HG03108 (cell line): Measurements from ENCODE around the gene BCAS4.
"Not testable (repeated sequence)": the region's sequence is repeated elsewhere in the genome, so short reads cannot be mapped to it uniquely, and the experiment has no call there.

Experiments used
- ATAC-seq: cut with Tn5 transposase; IDR thresholded peaks from one replicate; pipeline ENCODE4 v1.9.1; 2021; ENCODE audit warnings: moderate library complexity; ENCODE audit not compliant: unreplicated experiment

BCAS4 gene

DNA sequence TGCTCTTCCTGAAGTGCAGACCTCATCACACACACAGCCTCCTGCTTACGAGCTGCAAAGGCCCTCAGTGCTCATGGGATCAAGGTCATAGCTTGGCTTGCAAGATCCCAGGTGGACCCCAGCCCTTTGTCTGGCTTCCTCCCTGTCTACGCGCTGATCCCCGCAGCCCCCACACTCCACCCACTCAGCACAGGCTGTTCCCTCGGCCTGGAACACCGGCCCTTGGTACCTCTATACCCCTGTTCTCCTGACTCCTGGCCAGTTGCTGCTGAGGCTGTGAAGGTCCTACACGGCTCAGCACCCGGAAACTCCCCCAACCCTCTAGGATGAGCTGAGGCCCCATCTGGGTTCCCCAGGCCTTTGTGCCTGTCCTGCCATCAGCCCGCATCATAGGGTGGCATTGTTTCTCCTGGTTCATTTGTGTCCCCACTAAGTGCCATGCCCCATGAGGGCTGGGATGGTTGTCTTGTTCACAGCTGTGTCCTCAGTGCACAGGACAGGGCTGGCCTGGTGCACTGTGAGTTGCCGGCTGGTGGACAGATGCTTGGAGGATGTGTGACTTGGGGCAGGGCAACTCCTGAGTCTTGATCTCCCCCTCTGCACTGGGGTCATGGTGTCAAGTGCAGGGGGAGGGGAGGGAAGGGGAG is 79.4 kb downstream of the BCAS4 start:
- no peak for ATAC-seq

DNA sequence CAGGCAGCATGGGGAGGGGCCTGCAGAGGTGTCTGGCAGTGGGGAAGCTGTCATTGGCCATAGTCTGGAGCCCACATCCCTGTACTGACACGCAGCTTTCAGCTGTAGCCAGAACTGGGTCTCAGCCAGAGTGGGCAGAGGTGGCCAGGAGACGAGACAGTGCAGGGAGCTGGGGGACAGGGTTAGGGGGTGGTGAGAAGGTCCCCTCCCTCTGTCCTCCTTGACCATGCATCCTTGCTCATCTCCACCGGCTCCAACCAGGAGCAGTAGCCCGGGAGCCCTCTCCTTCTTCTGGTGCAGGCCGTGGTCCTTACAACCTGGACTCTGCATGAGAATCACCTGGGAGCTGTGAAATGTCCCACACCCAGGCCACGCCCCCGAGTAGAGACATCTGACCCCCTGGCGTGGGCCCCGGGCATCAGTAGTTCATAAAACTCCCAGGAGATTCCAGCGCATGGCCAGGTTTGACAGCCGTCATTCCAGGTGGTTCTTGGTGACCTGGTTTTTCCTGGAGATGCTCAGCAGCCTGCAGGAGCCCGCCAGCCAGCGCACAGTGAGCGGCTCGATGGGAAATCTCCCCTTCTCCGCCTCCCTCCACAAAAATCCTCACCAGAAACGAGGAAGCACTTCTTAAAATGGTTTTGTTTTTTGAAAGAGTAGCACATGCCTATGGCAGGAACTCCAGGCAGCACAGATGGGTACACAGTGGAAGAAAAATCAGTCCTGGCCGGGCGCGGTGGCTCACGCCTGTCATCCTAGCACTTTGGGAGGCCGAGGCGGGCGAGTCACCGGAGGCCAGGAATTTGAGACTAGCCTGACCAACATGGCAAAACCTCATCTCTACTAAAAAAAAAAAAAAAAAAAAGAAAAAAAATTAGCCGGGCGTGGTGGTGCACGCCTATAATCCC is 80.2 kb downstream of the BCAS4 start:
- ATAC-seq, result no peak

DNA sequence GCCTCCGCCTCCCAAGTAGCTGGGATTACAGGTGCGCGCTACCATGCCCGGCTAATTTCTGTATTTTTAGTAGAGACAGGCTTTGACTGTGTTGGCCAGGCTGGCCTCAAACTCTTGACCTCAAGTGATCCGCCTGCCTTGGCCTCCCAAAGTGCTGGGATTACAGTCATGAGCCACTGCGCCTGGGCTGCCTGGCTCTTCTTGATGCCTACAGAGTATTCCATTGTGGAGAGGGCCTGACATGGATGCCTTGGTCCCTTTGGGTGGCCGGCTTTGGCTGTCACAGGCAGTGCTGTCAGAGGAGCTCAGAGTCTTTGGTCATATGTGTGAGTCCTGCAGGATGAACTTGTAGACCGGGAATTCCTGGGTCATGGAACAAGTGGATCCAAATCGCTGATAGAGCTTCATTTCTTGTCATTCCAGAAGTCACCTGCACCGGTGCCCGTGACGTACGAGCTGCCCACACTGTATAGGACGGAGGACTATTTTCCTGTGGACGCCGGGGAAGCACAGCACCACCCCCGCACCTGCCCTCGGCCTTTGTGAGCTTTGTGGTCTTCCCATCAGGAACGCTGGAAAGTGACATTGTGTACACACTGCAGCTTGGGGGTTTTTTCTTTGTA is 81.3 kb downstream of the BCAS4 start:
- ATAC-seq, result no peak

DNA sequence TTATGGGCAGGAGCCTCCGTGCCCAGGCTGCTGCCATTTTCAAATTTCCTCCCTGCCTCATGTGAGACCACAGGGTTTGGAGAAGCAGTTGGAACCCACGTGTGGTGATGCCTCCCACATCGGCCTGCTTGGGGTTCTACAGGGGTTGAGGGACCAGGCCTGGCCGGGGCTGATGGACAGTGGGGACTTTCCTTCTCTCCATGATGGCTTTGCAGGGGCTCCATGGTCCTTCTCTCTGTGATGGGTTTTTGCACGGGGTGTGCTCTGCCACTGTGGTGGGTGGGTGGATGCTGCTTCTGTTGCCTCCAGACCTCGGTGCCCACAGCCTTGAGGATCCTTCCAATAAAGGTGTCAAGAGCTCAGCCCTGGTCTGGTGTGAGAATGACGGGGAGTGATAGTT is 82.0 kb downstream of the BCAS4 start:
- no peak for ATAC-seq

DNA sequence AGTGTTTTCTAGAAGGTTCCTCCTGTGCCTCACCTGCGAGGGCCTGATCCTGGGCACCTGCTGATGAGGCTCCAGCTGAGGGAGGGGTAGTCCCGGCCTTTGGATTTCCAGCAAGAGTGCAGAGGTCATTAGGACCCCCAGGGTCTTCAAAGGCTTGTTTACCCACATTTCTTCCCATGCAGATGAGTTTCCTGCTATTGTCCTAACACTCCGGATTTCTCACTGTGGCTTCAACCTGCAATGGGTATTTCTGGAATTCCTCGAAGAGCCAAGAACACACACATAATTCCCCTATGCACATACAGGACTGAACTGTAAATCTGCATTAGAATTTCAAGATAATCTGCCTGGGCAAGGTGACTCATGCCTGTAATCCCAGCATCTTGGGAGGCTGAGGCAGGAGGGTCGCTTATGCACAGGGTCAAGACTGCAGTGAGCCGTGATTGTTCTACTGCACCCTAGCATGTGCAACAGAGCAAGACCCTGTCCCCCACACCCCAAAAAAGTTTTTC is 82.4 kb downstream of the BCAS4 start:
- ATAC-seq, result no peak

DNA sequence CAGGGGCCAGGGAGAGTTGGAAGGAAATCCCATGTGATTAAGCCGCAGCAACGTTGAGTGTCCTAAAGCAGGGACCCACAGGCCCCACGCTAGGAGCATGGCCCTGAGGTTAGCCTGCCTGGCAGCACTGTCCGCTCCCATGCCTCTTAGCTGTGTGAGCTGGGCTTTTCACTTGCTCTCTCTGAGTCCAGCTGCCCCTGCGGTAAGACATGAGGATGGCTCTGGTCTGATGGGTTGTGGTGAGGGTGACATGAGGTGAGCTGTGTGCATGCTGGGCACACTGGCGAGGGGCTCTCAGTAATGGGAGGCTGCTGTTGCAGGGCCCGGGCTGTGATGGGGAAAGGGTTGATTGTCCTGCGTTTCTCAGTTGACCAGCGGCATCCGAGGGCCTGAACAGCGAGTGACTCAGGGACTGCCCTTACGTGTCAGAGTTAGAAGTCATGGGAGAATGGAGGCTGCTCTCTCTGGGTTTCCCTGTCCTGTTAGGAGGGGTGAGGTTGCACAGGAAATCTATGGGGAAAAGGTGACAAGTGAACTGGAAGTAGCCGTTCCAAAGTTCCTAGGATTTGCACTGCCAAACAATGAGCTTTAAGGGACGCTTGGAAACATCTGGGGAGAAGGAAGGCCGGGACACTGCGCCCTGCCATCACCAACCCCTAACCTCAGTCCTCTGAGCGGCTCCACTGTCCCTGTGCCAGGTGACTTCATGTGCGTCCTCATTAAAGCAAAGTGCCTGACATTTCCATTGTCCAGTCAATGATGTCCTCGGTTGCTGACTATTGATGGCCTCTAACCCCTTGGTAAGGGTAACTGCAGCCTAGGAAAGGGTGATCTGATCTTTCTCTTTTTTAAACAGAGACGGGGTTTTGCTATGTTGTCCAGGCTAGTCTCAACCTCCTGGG is 85.0 kb downstream of the BCAS4 start:
- ATAC-seq, result no peak

DNA sequence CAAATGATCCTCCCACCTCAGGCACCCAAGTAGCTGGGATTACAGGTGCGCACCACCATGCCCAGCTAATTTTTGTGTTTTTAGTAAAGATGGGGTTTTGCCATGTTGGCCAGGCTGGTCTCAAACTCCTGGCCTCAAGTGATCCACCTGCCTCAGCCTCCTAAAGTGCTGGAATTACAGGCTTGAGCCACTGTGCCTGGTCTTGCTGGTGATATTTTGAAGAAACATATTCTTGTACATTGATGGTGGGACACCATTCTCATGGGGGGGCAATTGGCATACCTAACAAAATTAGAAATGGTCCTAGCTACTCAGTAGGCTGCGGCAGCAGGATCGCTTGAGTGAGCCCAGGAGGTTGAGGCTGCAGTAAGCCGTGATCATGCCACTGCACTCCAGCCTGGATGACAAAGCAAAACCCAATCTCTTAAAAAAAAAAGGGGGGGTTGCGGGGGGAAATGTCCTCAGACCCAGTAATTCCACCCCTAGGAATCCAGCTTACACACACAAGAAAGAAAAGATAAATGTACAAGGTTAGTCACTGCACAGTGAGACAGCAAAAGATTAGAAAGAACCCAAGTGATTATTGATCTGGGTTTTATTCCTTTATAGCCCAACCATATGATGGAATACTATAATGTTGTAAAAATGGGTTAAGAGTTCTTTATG is 87.0 kb downstream of the BCAS4 start:
- not testable (repeated sequence) for ATAC-seq

DNA sequence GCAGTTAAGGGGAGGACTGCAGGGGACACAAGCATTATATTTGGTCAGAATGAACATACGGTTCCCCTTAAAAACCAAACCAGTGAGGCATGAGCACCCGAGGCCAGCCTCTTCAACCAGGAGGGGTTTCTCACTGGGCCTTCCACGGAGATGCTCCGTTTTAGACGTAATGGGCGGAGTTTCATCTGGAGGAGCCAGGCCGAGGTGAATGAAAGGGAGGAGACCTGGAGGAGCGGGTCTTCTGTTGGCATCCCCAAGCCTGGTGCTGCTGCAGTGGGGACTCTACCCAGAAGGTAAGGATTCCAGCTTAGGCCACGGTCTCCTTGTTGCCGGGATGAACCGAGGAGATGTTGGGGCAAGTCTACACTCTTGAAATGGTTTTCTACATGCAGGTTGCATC is 89.0 kb downstream of the BCAS4 start:
- no peak for ATAC-seq

DNA sequence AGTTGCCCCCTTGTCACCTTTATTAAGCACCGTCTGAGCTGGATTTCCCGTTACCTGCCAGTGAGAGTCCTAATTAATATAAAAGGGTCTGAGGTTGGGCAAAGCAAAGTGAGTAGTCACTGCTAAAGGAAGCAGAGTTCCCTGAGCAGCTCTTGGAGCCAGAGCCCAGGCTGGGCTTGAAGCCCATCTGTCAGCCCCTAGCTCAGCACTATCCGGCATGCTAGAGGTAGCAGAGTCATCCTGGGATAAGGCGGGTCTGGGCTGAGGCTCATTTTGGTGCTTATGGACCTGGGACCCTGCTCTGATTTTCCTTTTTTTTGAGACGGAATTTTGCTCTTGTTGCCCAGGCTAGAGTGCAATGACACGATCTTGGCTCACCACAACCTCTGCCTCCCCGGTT is 90.2 kb downstream of the BCAS4 start:
- ATAC-seq, result no peak

DNA sequence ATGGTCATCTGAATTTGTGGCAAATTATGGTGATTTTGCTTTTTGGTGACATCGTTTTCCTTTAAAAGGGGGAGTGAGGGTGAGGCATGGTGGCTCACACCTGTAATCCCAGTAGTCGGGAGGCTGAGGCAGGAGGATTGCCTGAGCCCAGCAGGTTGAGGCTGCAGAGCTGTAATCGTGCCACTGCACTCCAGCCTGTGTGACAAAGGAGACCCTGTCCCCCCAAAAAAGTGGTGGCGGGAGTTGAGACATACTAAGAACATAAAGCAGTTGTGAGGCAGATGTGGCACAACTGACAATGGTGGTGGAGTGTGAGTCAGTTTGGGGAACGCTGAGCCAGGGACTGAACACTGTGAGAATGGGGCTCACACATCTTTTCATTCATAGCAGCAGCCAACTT is 90.9 kb downstream of the BCAS4 start:
- no peak for ATAC-seq

DNA sequence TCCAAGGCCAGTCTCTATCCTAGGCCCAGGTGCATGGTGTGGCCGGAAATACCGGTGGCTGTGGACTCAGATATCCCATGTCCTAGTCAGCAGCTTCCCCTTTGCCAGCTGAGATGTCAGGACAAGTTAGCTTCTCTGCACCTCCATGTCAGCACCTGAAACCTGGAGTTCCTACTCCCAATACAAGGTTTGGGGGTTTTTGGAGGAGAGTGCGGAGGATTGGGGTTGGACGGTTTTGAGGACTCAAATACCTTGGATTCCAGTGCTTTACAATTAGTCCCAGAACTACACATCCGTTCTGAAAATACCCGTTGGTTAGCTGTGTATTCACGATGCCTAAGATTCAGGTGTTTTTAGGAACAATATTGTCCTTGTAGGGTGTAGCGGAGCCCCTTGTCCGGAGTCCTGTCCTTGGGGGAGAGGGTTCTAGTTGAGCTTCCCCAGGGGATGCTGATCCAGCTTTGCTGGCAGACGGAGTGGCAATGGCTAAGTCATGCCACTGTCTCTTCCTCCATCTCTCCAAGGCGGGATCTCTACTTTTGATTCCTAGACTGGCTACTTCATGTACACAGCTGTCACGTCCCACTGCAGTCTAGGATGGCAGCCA is 91.4 kb downstream of the BCAS4 start:
- no peak for ATAC-seq

DNA sequence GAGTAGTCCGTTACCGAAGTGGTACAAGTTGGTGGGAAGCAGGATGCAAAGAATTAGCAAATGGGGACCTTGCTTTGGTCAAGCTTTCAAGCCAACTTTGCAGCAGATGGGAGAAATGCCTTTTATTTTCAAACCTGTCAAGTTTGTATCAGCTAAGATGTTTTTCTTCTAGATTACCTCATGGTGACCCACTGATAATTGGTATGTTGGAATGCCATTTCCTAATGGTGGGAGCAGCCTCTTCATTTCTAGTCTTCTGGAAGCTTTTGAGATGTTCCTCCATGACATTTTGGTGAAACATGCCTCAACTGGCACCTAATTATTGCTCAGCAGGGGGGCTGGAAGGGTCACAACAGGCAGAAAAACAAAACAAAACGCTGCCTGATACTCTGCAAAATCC is 92.7 kb downstream of the BCAS4 start:
- no peak for ATAC-seq

DNA sequence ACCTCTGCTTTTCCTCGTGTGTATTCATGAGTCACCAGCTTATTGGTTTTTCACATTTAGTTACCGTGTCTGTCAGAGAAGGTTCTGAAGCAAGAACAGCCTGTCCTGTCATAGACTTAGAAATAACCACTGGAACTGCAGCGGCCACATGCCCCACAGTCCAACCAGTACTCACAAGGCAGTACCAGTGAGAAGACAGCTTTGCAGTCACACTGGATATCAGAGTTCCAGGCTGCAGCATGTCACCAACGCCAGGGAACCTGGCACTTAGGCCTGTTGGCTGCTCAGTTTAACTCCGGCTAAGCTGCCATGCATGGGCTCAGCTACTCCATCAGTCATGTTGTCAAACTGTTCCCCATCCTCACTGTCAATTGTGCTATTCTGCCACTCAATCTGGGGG is 96.3 kb downstream of the BCAS4 start:
- ATAC-seq, result no peak

DNA sequence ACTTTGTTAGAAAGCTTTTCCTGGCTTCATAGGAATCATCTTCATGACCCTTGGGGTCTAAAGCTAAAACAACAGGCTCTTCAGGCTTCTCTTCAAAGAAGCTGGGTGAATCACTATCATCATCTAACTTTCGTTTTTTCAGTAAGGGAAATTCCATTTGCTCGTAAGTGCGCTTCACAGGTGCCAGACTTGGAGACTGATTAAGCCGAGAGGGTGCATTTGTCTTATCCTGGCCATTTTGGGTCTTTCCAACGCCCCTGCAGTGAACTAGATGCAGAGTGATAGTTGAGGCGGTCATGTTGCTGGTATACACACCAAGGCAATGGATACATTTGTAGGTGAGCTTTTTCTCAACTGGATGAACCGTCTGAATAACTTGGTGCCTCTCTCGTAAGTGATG is 97.5 kb downstream of the BCAS4 start:
- no peak for ATAC-seq

DNA sequence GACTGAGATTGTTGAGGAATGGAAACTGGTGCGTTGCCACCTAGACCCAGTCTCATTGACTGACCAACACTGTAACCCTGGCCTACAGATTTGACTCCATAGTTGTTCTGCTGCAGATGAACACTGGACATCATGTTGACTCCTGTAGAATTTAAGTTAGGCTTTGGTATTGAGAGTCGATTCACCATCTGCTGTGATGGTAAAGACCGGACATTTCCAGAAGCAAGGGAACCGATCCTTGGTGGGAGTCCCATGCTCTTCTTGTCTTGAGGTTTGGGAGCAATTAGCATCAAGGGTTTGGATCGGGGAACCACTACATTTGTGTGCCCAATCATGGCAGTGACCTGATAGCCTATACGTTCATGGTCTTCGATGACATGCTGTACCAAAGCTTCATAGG is 98.8 kb downstream of the BCAS4 start:
- no peak for ATAC-seq

DNA sequence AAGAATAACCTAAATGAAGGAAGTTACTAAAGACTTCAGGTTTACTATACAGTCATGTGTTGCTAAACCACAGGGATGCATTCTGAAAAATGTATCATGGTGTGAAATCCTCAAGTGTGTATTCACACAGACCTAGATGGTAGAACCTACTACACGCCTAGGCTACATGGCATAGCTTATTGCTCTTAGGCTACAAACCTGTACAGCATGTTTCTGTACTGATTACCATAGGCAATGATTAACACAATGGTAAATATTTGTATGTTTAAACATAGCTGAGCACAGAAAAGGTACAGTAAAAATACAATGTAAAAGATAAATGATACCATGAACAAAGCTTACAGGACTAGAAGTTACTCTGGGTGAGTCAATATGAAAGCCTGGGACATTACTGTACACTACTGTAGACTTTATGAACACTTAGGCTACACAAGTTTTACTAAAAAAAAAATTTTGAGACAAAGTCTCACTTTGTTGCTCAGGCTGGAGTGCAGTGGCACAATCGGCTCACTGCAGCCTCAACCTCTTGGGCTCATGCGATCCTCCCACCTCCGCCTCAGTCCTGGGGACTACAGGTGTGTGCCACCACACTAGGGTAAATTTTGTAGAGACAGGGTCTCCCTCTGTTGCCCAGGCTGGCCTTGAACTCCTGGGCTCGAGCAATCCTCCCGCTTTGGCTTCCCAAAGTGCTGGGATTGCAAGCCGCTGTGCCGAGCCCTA is 100.4 kb downstream of the BCAS4 start:
- ATAC-seq, result no peak

DNA sequence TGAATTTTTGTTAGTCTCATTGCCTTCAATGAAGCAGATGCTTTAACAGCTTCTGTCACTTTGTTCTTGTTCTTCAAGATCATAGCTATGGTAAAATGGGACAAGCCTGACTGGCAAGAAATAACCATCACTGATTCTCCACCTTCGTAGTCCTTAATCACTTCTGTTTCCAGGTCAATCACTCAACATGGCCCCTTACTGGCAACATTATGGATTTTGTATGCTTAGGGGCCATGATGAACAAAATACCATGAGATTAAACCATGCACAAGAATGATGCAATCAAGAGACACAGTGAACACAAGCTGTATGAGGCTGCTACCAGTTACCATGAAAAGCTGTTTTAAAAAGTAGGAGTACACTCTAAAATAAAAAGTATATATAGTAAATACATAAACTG is 103.6 kb downstream of the BCAS4 start:
- no peak for ATAC-seq

DNA sequence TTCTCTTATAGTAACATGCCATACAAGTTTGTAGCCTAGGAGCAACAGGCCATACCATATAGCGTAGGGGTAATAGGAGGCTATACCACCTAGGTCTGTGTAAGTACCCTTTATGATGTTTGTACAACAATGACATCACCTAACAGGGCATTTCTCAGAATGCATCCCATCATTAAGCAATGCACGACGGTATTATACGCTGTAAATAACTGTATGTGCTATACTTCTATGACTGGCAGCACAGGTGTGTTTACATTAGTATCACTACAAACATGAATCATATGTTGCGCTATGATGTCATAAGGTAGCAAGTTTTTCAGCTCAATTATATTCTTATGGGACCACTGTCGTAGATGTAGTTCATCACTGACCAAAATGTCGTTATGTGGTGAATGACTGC is 105.4 kb downstream of the BCAS4 start:
- ATAC-seq, result no peak

DNA sequence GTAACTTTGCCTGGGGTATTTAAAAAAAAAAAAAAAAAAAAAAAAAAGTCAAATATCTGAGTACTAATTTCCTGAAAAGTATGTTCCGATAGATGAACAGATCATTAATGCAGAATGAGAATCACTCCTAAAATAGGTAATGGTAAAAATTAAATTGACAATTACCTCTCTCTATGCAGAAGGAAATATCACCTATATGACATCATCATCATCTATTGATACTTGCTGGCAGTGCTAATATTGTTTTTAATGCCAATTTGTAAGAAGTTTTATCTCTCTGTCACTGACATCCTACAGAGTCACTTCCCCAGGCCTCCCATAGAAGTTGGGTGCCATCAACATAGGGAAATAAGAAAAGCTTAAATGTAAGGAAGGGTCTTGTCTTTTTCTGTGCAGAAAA is 106.4 kb downstream of the BCAS4 start:
- no peak for ATAC-seq
